Measurements from ENCODE around the gene FBXO41.

GRCh38 chr2:73257425-73258125 is 26.7 kb downstream of the FBXO41 start:
- TF ChIP-seq EZH2 (IDR thresholded peaks at IDR 0.05; ENCODE audit: borderline replicate concordance, low read depth, low read length, severe bottlenecking) (no peak), GATA2 (IDR thresholded peaks at IDR 0.05; ENCODE audit: insufficient read depth, insufficient read length, low read depth, low read length) (no peak), CTCF (IDR thresholded peaks at IDR 0.05; ENCODE audit: extremely low read depth in 1 of 2, insufficient read depth in 1 of 2, low read depth in 1 of 2, low read length in 2 of 2) (no peak), POLR2A (IDR thresholded peaks at IDR 0.05; ENCODE audit: low read depth, low read length) (no peak), JUN (IDR thresholded peaks at IDR 0.05; ENCODE audit: borderline replicate concordance, insufficient read depth, insufficient read length, low read depth) (no peak), POLR2AphosphoS5 (IDR thresholded peaks at IDR 0.05; ENCODE audit: insufficient read depth, low read depth, low read length) (no peak)
